GM12878 (cell line): ENCODE results near the gene KRTAP10-11. TPM values are rescaled to one million over a fixed set of nuclear protein-coding genes. Genes with fewer than 3 reads are reported as not detected.

ENCODE experiments used
- ATAC-seq: fragments of 200-7000 bp; cut with Tn5 transposase; 3 replicates; pipeline ENCODE4 v1.9.1; 2020; ENCODE audit warnings: mild to moderate bottlenecking, moderate library complexity
- BruUV-seq: library from RNA; stranded (reverse); fragments of 400-500 nt; replicated peaks from 2 replicates; lab custom pipeline; 2021; lab: Mats Ljungman, UMichigan
- CTCF ChIA-PET: fragments of 300-600 bp; sonication (Branson Sonifier 250); formaldehyde crosslinking; extraction: SDS; loops from one replicate; lab custom pipeline; 2021; ENCODE audit warnings: inconsistent platforms; lab: Yijun Ruan, JAX
- POLR2A ChIA-PET: fragments of 350-600 bp; formaldehyde crosslinking; extraction: SDS; loops from one replicate; lab custom pipeline; 2021; ENCODE audit warnings: inconsistent platforms; lab: Charles Lee
- RAD21 ChIA-PET: fragments of 300-600 bp; sonication (Branson Sonifier 250); formaldehyde crosslinking; loops from one replicate; lab custom pipeline; 2023; ENCODE audit warnings: antibody characterized with exemption; ENCODE audit not compliant: unreplicated experiment; lab: Charles Lee
- SMC1A ChIA-PET: fragments of 300-600 bp; sonication (Branson Sonifier 250); formaldehyde crosslinking; loops from one replicate; lab custom pipeline; 2023; ENCODE audit not compliant: unreplicated experiment, uncharacterized antibody; lab: Charles Lee
- DNase-seq: peaks from one replicate; pipeline ENCODE4 v3.0.0-alpha.2; 2011; ENCODE audit warnings: low read depth, low spot score
- FAIRE-seq: peaks from 3 replicates; lab custom pipeline; 2011; peaks lifted over from hg19 to GRCh38; lab: Jason Lieb, UNC
- H2AFZ ChIP-seq: 2 replicates; pipeline ENCODE4 v1.6.0; 2011; ENCODE audit warnings: low read depth, low read length, control low read depth; ENCODE audit not compliant: control insufficient read depth
- H3K27ac ChIP-seq: 2 replicates; pipeline ENCODE4 v1.5.1; 2011; ENCODE audit warnings: control low read depth; ENCODE audit not compliant: control insufficient read depth, insufficient read depth
- H3K27me3 ChIP-seq, 2 experiments: replicated peaks in 1 of 2; 2 replicates each; pipeline versions ENCODE4 v1.6.0 to v1.6.1; 2011; ENCODE audit warnings: low read length in 1 of 2; ENCODE audit not compliant: control insufficient read depth in 2 of 2, insufficient read depth in 2 of 2
- H3K36me3 ChIP-seq, 2 experiments: 2 replicates each; pipeline ENCODE4 v1.5.1; 2011; ENCODE audit warnings: low read length in 1 of 2; ENCODE audit not compliant: control insufficient read depth in 2 of 2, insufficient read depth in 2 of 2
- H3K4me1 ChIP-seq: 2 replicates; pipeline ENCODE4 v1.6.1; 2011; ENCODE audit warnings: mild to moderate bottlenecking, low read length, moderate library complexity, mixed read lengths; ENCODE audit not compliant: control insufficient read depth, insufficient read depth
- H3K4me2 ChIP-seq: 2 replicates; pipeline ENCODE4 v1.6.0; 2011; ENCODE audit warnings: control low read depth; ENCODE audit not compliant: control insufficient read depth, insufficient read depth
- H3K4me3 ChIP-seq: fragments of 200-600 bp; sonication (generic); 2 replicates; pipeline ENCODE4 v1.5.1; 2016
- H3K79me2 ChIP-seq: 2 replicates; pipeline ENCODE4 v1.6.0; 2011; ENCODE audit warnings: low read length; ENCODE audit not compliant: control insufficient read depth, insufficient read depth
- H3K9ac ChIP-seq: 2 replicates; pipeline ENCODE4 v1.8.0; 2011; ENCODE audit warnings: low read length, control low read depth, mixed read lengths; ENCODE audit not compliant: control insufficient read depth, insufficient read depth
- H3K9me3 ChIP-seq: replicated peaks from 3 replicates; pipeline ENCODE4 v1.5.1; 2011; ENCODE audit warnings: mild to moderate bottlenecking, low read length; ENCODE audit not compliant: control insufficient read depth, insufficient read depth
- H4K20me1 ChIP-seq: 2 replicates; pipeline ENCODE4 v1.6.0; 2011; ENCODE audit not compliant: control insufficient read depth, insufficient read depth
- BCL11A ChIP-seq: IDR thresholded peaks from 2 replicates; pipeline ENCODE4 v1.6.1; 2011; ENCODE audit warnings: low read depth, low read length
- EED ChIP-seq: sonication (generic); IDR thresholded peaks from 2 replicates; pipeline ENCODE4 v1.6.1; 2016; ENCODE audit warnings: antibody characterized with exemption, low read depth
- FOS ChIP-seq: IDR thresholded peaks from 3 replicates; pipeline ENCODE4 v1.6.1; 2011; ENCODE audit warnings: borderline replicate concordance; ENCODE audit not compliant: insufficient read length; ENCODE audit errors: extremely low read depth
- IRF4 ChIP-seq: IDR thresholded peaks from 2 replicates; pipeline ENCODE4 v1.6.1; 2011; ENCODE audit warnings: low read depth, low read length
- KLF5 ChIP-seq: fragments of 450-650 bp; IDR thresholded peaks from 2 replicates; pipeline ENCODE4 v1.6.1; 2014; ENCODE audit warnings: mild to moderate bottlenecking; ENCODE audit not compliant: partially characterized antibody
- SPI1 ChIP-seq: IDR thresholded peaks from 2 replicates; pipeline ENCODE4 v1.6.1; 2011; ENCODE audit warnings: low read depth, mild to moderate bottlenecking, low read length, moderate library complexity, borderline replicate concordance; ENCODE audit not compliant: insufficient read depth
- SRF ChIP-seq, 2 experiments: IDR thresholded peaks; 2 replicates each; pipeline ENCODE4 v1.6.1; 2011; ENCODE audit warnings: low read depth in 2 of 2, low read length in 2 of 2, mild to moderate bottlenecking in 1 of 2, moderate library complexity in 1 of 2
- ZNF24 ChIP-seq: fragments of 450-650 bp; IDR thresholded peaks from 2 replicates; pipeline ENCODE4 v1.6.1; 2017; ENCODE audit warnings: antibody characterized with exemption, mild to moderate bottlenecking
- WGBS: methylation state at CpG from one replicate; pipeline ENCODE4 v1.1.6; 2016; ENCODE audit warnings: low lambda C conversion rate; ENCODE audit not compliant: insufficient replicate concordance, insufficient coverage; ENCODE audit errors: missing lambda C conversion rate; 5-methylcytosine and 5-hydroxymethylcytosine counted together
- in situ Hi-C: fragments of 300-500 bp; cut with MboI; formaldehyde crosslinking; loops from 9 replicates; pipeline ENCODE4 v1.14.3; 2018; ENCODE audit warnings: mixed read lengths
- intact Hi-C: fragments of 100-400 bp; cut with micrococcal nuclease; formaldehyde crosslinking; loops from one replicate; pipeline ENCODE4 v1.14.2; 2022; ENCODE audit not compliant: unreplicated experiment
- polyA plus RNA-seq, 11 experiments: library from polyadenylated mRNA; depleted of rRNA in 4 of 11; unstranded in 6 of 11; stranded (reverse) in 5 of 11; fragments of >200 nt; fragmentation: Nextera tagmentation in 4 of 11; fragmentation: Illumina TruSeq in 1 of 11; extraction: Ambion mirVana in 4 of 11; extraction: Trizol in 1 of 11; gene quantifications; 1 replicate in 1 of 11; 2 replicates in 10 of 11; pipeline versions ENCODE4 v1.2.1 to v1.2.3, GENCODE V29; 2011 to 2016; ENCODE audit warnings: inconsistent platforms in 2 of 11, missing spikeins in 2 of 11, low read depth in 1 of 11
- total RNA-seq, 4 experiments: library from RNA; depleted of rRNA in 3 of 4; stranded (reverse); fragments of >200 nt in 3 of 4; fragmentation: Illumina TruSeq in 1 of 4; extraction: Trizol in 1 of 4; gene quantifications; 2 replicates each; pipeline versions ENCODE4 v1.2.1 to v1.2.3, GENCODE V29; 2013 to 2021
- TF ChIP-seq, protein P1 (sequence below): fragments of 450-650 bp; IDR thresholded peaks from 2 replicates; pipeline ENCODE4 v1.6.1; 2016; ENCODE audit warnings: mild to moderate bottlenecking, moderate library complexity, borderline replicate concordance
- TF ChIP-seq, protein P2 (sequence below): IDR thresholded peaks from 2 replicates; pipeline ENCODE4 v1.6.1; 2011; ENCODE audit warnings: borderline replicate concordance, low read depth, mild to moderate bottlenecking, moderate library complexity, low read length; ENCODE audit not compliant: insufficient read depth, poor library complexity, severe bottlenecking
- TF ChIP-seq, protein P3 (sequence below): fragments of 450-650 bp; formaldehyde crosslinking; IDR thresholded peaks from 2 replicates; pipeline ENCODE4 v1.4.0; 2020; ENCODE audit warnings: mild to moderate bottlenecking, moderate library complexity

The KRTAP10-11 gene
- total and polyA plus RNA-seq, 10 of the 15 experiments (the other 5 are each of a cell fraction or from before 2014, with no cell fraction given), result not detected

DNA sequence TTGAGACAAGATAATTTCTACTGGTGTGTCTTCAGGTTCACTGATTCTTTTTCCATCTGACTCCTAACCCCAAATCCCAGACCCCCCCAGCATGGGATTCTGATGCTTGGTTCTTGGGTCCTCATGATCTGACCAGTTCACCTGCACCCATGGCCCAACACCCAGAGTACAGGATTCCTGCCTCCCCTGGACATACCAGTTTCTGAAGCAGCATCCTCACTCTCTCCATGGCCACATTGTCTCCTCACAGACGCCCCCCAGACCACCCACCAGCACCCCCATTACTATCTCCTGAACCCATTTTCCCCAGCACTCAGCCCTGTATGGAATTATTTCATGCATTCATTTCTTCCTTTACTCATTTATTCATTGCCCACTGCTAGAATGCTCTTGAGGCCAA, 10.7 kb downstream of the KRTAP10-11 start (continued):
- TF ChIP-seq, protein P1, sequence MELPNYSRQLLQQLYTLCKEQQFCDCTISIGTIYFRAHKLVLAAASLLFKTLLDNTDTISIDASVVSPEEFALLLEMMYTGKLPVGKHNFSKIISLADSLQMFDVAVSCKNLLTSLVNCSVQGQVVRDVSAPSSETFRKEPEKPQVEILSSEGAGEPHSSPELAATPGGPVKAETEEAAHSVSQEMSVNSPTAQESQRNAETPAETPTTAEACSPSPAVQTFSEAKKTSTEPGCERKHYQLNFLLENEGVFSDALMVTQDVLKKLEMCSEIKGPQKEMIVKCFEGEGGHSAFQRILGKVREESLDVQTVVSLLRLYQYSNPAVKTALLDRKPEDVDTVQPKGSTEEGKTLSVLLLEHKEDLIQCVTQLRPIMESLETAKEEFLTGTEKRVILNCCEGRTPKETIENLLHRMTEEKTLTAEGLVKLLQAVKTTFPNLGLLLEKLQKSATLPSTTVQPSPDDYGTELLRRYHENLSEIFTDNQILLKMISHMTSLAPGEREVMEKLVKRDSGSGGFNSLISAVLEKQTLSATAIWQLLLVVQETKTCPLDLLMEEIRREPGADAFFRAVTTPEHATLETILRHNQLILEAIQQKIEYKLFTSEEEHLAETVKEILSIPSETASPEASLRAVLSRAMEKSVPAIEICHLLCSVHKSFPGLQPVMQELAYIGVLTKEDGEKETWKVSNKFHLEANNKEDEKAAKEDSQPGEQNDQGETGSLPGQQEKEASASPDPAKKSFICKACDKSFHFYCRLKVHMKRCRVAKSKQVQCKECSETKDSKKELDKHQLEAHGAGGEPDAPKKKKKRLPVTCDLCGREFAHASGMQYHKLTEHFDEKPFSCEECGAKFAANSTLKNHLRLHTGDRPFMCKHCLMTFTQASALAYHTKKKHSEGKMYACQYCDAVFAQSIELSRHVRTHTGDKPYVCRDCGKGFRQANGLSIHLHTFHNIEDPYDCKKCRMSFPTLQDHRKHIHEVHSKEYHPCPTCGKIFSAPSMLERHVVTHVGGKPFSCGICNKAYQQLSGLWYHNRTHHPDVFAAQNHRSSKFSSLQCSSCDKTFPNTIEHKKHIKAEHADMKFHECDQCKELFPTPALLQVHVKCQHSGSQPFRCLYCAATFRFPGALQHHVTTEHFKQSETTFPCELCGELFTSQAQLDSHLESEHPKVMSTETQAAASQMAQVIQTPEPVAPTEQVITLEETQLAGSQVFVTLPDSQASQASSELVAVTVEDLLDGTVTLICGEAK, result no peak
- TF ChIP-seq, all 136 proteins: peak for 0

DNA sequence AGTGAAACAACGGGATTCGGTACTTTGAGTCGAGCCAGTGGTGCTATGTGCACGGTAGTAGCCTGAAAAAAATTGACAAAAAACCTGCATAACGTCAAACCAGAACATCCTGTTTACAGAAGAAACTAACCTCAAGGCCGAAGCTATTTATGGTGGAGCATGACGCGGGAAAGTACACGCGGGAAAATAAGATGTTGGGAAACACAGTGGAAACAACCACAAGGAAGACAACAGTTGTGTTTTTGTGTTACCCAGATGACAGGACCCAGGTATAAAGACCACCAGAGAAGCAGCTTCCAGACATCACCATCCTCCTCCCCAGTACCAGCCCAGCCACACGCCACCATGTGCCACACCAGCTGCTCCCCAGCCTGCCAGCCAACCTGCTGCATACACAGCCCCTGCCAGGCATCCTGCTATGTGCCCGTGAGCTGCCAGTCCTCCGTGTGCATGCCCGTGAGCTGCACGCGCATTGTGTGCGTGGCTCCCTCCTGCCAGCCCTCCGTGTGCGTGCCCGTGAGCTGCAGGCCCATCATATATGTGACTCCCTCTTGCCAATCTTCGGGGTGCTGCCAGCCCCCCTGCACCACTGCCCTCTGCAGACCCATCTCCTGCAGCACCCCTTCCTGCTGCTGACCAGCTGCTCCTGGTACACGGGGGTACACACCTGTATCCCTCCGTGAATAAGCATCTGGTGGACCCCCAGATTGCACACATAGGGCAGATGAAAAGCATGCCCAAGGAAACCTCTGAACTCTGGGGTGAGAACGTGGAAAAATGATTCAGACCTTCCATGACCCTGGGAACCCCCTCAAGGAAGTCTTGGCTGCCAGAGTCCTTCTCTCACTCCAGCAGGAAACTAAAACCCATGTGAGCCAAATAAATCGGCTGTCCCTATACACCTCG, 11.7 kb downstream of the KRTAP10-11 start, which contains the start of gene KRTAP12-3:
KRTAP12-3 (plus strand) TSS at position 298 of the 906 bp plus-strand sequence; CDS start at position 346, 48 bp downstream.
- no peaks in the 10 kb centered on the region for H4K20me1 ChIP-seq
- TF ChIP-seq, protein P2, sequence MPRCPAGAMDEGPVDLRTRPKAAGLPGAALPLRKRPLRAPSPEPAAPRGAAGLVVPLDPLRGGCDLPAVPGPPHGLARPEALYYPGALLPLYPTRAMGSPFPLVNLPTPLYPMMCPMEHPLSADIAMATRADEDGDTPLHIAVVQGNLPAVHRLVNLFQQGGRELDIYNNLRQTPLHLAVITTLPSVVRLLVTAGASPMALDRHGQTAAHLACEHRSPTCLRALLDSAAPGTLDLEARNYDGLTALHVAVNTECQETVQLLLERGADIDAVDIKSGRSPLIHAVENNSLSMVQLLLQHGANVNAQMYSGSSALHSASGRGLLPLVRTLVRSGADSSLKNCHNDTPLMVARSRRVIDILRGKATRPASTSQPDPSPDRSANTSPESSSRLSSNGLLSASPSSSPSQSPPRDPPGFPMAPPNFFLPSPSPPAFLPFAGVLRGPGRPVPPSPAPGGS, result no peak
- TF ChIP-seq EED, result no peak
- no peak for TF ChIP-seq IRF4
- TF ChIP-seq, protein P3, sequence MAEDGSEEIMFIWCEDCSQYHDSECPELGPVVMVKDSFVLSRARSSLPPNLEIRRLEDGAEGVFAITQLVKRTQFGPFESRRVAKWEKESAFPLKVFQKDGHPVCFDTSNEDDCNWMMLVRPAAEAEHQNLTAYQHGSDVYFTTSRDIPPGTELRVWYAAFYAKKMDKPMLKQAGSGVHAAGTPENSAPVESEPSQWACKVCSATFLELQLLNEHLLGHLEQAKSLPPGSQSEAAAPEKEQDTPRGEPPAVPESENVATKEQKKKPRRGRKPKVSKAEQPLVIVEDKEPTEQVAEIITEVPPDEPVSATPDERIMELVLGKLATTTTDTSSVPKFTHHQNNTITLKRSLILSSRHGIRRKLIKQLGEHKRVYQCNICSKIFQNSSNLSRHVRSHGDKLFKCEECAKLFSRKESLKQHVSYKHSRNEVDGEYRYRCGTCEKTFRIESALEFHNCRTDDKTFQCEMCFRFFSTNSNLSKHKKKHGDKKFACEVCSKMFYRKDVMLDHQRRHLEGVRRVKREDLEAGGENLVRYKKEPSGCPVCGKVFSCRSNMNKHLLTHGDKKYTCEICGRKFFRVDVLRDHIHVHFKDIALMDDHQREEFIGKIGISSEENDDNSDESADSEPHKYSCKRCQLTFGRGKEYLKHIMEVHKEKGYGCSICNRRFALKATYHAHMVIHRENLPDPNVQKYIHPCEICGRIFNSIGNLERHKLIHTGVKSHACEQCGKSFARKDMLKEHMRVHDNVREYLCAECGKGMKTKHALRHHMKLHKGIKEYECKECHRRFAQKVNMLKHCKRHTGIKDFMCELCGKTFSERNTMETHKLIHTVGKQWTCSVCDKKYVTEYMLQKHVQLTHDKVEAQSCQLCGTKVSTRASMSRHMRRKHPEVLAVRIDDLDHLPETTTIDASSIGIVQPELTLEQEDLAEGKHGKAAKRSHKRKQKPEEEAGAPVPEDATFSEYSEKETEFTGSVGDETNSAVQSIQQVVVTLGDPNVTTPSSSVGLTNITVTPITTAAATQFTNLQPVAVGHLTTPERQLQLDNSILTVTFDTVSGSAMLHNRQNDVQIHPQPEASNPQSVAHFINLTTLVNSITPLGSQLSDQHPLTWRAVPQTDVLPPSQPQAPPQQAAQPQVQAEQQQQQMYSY (CRISPR knock-in tag), result no peak
- TF ChIP-seq ZNF24, result no peak
- TF ChIP-seq KLF5, result no peak
- no peak for TF ChIP-seq BCL11A
- no peak for TF ChIP-seq SPI1
- TF ChIP-seq FOS, result no peak
- TF ChIP-seq SRF (IDR thresholded peaks at IDR 0.05; ENCODE audit: low read depth in 2 of 2, low read length in 2 of 2), result no peak
- 39% methylated on average over 26 of the region's 26 CpGs for WGBS
- ChIA-PET SMC1A (no interaction called here), POLR2A (no interaction called here), CTCF (no interaction called here), RAD21 (no interaction called here)
- H3K4me2 ChIP-seq, result peak within 1 kb of the TSS; percentile 26; the same call in 1 of the 2 replicates
- no peak within 1 kb of the TSS for H3K4me3 ChIP-seq
- no peaks in the 10 kb centered on the region for H3K79me2 ChIP-seq
- no peak within 1 kb of the TSS for H2AFZ ChIP-seq
- intact Hi-C loops, result no loop called here
- H3K27ac ChIP-seq, result no peak within 1 kb of the TSS
- in situ Hi-C loops, result no loop called here
- H3K9ac ChIP-seq, result no peak within 1 kb of the TSS
- H3K27me3 ChIP-seq, result no peaks in the 10 kb centered on the region
- FAIRE-seq, result no peak
- ATAC-seq, result no peak
- H3K4me1 ChIP-seq, result no peaks in the 10 kb centered on the region
- DNase-seq, result no peak
- H3K9me3 ChIP-seq, result peaks cover 2% of the 10 kb centered on the region; the same call in 1 of the 3 replicates
- no TSS peak for BruUV-seq
- no peaks in the 10 kb centered on the region for H3K36me3 ChIP-seq
